ENCODE data around the gene PLA2G5.

PLA2G5 gene

DNA sequence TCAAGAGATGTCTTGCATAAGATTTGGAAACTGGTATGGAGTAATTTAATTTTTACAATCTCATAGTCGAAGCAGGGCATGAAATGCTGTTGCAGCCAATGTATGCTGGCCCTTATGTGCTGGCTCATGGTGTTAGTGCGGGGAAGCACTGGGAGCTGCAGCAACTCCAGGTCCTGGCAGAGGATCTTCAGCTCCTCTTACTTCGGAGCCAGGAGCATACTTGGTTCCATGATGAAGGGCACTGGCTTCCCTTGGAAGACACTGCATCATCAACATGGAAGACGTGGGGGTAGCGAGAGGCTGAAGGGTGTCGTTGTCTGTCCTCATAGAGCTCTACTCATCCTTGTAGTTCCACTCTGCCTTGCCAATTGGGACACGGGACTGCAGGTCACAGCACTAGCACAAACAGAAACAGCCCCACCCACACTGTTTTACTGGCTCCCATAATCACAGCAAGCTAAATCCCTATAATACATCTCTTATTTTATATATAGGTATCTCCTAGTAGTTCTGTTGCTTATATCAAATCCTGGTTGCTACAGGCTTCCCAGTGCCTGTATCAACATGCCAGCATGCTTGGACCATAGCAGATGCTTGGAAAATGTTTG, 26.9 kb downstream of the PLA2G5 start:
- TF ChIP-seq, protein P1, sequence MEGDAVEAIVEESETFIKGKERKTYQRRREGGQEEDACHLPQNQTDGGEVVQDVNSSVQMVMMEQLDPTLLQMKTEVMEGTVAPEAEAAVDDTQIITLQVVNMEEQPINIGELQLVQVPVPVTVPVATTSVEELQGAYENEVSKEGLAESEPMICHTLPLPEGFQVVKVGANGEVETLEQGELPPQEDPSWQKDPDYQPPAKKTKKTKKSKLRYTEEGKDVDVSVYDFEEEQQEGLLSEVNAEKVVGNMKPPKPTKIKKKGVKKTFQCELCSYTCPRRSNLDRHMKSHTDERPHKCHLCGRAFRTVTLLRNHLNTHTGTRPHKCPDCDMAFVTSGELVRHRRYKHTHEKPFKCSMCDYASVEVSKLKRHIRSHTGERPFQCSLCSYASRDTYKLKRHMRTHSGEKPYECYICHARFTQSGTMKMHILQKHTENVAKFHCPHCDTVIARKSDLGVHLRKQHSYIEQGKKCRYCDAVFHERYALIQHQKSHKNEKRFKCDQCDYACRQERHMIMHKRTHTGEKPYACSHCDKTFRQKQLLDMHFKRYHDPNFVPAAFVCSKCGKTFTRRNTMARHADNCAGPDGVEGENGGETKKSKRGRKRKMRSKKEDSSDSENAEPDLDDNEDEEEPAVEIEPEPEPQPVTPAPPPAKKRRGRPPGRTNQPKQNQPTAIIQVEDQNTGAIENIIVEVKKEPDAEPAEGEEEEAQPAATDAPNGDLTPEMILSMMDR (IDR thresholded peaks at IDR 0.05; ENCODE audit: low read depth, low read length): no peak
- H3K4me3 ChIP-seq (ENCODE audit: low read depth, low read length): no peak overlapping the region

DNA sequence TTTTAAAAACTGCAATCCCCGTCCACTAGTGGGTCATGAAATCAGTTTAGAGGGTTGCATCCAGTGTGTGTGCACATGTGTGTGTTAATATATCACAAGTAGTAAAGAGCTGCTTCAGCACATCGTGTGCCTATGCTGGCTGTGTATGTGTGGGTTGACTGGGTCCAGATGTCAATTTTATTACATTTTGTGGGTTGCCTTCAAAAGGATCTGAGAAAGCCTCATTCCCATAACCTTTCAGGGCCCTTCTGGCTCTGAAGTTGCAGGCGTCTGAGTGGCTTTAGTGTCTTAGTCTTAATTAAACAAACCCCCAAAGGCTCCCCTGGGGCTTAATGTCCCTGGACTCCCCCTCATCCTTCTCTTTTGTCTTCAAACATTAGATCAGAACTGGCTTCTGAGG, 29.5 kb downstream of the PLA2G5 start:
- H3K4me3 ChIP-seq (ENCODE audit: low read depth, low read length): no peak overlapping the region
- TF ChIP-seq, protein P1 (IDR thresholded peaks at IDR 0.05; ENCODE audit: low read depth, low read length): no peak

DNA sequence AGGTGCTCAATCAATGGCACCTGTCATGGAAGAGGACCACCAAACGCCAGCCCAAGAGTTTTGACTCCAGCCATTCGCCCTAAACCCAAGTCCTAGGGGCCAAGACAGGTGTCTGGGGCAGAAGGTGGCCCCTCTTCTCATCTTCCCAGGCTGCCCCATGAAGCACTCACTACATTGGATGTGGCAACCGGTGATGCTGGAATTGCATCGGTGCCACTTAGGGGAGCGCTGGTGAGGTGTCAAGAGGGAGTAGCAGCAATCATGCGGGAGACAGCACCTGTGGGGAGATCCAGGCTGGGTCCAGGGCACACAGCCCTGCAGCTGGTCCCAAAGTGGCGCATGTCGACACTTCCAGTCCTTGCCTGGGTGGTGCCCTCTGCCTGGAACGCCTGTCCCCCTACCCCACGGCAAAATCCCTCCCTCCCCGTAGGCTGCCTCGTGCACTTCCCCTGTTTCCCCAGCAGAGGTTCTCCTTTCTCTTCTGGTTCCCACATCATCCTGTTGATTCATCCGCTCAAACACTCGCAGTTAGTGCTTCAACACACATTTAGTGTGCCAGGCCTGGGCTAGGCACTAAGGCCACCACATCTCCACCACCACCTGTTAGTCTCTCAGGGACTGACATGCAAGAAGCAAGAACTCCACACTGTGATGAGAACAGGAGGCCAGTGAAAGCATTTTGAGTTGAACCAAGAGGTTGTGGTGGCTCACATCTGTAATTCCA, 30.8 kb downstream of the PLA2G5 start:
- TF ChIP-seq, protein P1 (IDR thresholded peaks at IDR 0.05; ENCODE audit: low read depth, low read length): peak; percentile 64
- H3K4me3 ChIP-seq (ENCODE audit: low read depth, low read length): no peak overlapping the region

DNA sequence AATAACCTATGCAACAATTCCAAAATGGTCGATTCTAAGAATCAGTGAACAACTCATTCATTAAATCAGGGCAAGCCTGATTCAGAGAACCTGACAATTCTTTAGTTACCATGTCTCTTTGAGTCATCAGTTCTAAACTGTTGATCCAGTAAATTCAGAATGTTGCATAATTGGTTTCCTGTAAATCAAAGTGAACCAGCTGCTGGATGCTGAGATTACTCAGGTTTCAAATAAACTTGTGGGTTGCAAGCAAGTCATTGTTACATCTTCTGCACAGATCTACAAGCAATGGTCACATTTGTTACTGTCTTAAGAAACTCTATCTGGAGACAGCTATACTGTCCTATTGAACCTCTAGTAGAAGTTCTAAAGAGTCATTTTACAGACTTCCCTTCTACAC, 32.9 kb downstream of the PLA2G5 start:
- H3K4me3 ChIP-seq (ENCODE audit: low read depth, low read length): no peak overlapping the region
- TF ChIP-seq, protein P1 (IDR thresholded peaks at IDR 0.05; ENCODE audit: low read depth, low read length): no peak

DNA sequence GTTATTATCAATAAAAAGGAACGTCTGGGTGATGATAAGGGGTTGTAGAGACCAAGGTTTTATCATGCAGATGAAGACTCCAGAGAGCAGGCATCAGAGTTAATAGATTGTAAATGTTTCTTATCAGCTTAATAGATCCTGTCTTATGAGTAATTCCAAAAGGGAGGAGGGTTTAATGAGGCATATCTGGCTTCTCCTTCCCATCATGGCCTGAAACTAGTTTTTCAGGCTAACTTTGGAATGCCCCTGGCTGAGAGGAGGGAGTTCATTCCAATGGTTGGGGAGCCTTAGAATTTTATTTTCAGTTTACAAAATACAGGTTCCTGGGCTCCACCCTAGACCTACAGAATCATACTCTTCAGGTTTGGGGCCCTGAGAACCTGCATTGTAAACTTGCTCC, 35.9 kb downstream of the PLA2G5 start:
- TF ChIP-seq, protein P1 (IDR thresholded peaks at IDR 0.05; ENCODE audit: low read depth, low read length): no peak
- H3K4me3 ChIP-seq (ENCODE audit: low read depth, low read length): no peak overlapping the region

DNA sequence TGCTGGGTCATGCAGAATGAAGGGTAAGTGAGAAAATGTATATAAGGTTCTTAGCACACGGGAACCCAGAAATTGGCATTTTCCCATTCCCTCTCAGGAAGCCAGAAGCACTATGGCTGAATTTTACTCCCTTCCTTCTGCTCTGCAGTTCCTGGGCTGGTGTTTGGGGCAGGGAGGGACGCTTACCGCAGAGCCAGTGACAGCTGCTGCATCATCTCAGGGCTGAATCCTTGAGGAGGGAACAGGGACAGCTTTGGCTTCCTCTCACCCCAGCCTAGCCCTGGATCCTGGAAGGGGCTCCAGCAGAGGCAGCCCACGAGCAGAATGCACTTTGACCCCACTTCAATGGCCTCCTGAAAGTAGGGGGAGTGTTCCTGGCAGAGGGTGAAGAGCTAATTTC, 37.4 kb downstream of the PLA2G5 start:
- TF ChIP-seq, protein P1 (IDR thresholded peaks at IDR 0.05; ENCODE audit: low read depth, low read length): no peak

DNA sequence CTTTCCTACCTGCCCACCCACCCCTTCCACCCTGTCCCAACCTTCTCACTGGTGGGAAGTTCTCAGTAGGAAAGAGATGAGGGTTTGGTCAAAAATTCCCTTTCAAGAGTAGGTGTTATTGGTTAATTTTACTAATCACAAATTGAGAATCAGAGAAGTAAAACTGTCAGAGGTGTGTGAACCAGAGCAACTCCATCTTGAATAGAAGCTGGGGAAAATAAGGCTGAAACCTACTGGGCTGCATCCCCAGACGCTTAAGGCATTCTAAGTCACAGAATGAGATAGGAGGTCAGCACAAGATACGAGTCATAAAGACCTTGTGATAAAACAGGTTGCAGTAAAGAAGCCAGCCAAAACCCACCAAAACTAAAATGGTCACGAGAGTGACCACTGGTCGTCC, 37.8 kb downstream of the PLA2G5 start:
- TF ChIP-seq, protein P1 (IDR thresholded peaks at IDR 0.05; ENCODE audit: low read depth, low read length): no peak
- no peak overlapping the region for H3K4me3 ChIP-seq (ENCODE audit: low read depth, low read length)

More for the DNA sequence above, 37.4 kb downstream of the PLA2G5 start:
- H3K4me3 ChIP-seq (ENCODE audit: low read depth, low read length): no peak overlapping the region
